H1 (cell line): ENCODE results near the gene TGM5. TPM values are rescaled to one million over a fixed set of nuclear protein-coding genes. Genes with fewer than 3 reads are reported as not detected.

Experiments used
- CTCF ChIA-PET: fragments of 300-600 bp; sonication (Branson Sonifier 250); formaldehyde crosslinking; loops from one replicate; lab custom pipeline; 2021; ENCODE audit not compliant: partially characterized antibody; lab: Charles Lee
- POLR2A ChIA-PET: fragments of 300-600 bp; sonication (Branson Sonifier 250); formaldehyde crosslinking; loops from one replicate; lab custom pipeline; 2021; ENCODE audit warnings: inconsistent platforms; ENCODE audit not compliant: partially characterized antibody; lab: Charles Lee
- DNase-seq, 2 experiments: peaks; one replicate each; pipeline versions ENCODE4 v3.0.0 to v3.0.0-alpha.2; 2010 to 2022; ENCODE audit warnings: low spot score in 2 of 2, low read depth in 1 of 2, mixed read lengths in 1 of 2
- FAIRE-seq: peaks from 2 replicates; lab custom pipeline; 2011; peaks lifted over from hg19 to GRCh38; lab: Jason Lieb, UNC
- H2AFZ ChIP-seq: 2 replicates; pipeline ENCODE4 v1.8.1; 2012; ENCODE audit warnings: low read length, inconsistent platforms
- H2AK5ac ChIP-seq: 2 replicates; pipeline ENCODE4 v1.6.1; 2013; ENCODE audit warnings: low read depth, low read length
- H2BK120ac ChIP-seq: replicated peaks from 2 replicates; pipeline ENCODE3; 2013; ENCODE audit warnings: low read depth, low read length, inconsistent platforms
- H2BK12ac ChIP-seq: 2 replicates; pipeline ENCODE4 v1.6.1; 2013; ENCODE audit warnings: low read depth, low read length
- H2BK15ac ChIP-seq: 2 replicates; pipeline ENCODE4 v1.6.1; 2013; ENCODE audit warnings: low read length
- H2BK20ac ChIP-seq: 2 replicates; pipeline ENCODE4 v1.6.1; 2013; ENCODE audit warnings: low read length
- H2BK5ac ChIP-seq: 2 replicates; pipeline ENCODE4 v1.6.1; 2013; ENCODE audit warnings: low read depth, low read length
- H3K14ac ChIP-seq: 2 replicates; pipeline ENCODE4 v1.6.1; 2013; ENCODE audit warnings: inconsistent platforms; ENCODE audit not compliant: insufficient read length
- H3K18ac ChIP-seq: 2 replicates; pipeline ENCODE4 v1.6.1; 2013; ENCODE audit warnings: low read length; ENCODE audit errors: extremely low read depth
- H3K23ac ChIP-seq: 2 replicates; pipeline ENCODE4 v1.6.1; 2013; ENCODE audit warnings: inconsistent platforms; ENCODE audit not compliant: insufficient read length
- H3K23me2 ChIP-seq: 2 replicates; pipeline ENCODE4 v1.6.1; 2013; ENCODE audit warnings: low read depth, low read length
- H3K27ac ChIP-seq: 2 replicates; pipeline ENCODE4 v1.6.1; 2011; ENCODE audit warnings: low read depth, low read length, inconsistent platforms
- H3K27me3 ChIP-seq, 4 experiments: replicated peaks in 1 of 4; 1 replicate in 1 of 4; 2 replicates in 3 of 4; pipeline versions ENCODE4 v1.6.1 to v1.8.1; 2011 to 2013; ENCODE audit warnings: low read length in 3 of 4, mild to moderate bottlenecking in 3 of 4, inconsistent platforms in 2 of 4, mixed read lengths in 2 of 4, moderate library complexity in 1 of 4; ENCODE audit not compliant: control insufficient read depth in 3 of 4, insufficient read depth in 3 of 4; ENCODE audit errors: extremely low read depth in 1 of 4
- H3K36me3 ChIP-seq, 4 experiments: 2 replicates each; pipeline versions ENCODE4 v1.6.1 to v1.8.1; 2011 to 2013; ENCODE audit warnings: mild to moderate bottlenecking in 4 of 4, low read length in 3 of 4, moderate library complexity in 2 of 4, control low read depth in 1 of 4, inconsistent platforms in 1 of 4; ENCODE audit not compliant: insufficient read depth in 4 of 4, control insufficient read depth in 2 of 4
- H3K4ac ChIP-seq: replicated peaks from 2 replicates; pipeline ENCODE3; 2013; ENCODE audit warnings: low read length, low read depth, mixed read lengths, inconsistent platforms; ENCODE audit not compliant: insufficient read length
- H3K4me1 ChIP-seq, 4 experiments: replicated peaks in 1 of 4; 1 replicate in 1 of 4; 2 replicates in 3 of 4; pipeline versions ENCODE4 v1.6.1 to v1.8.1; 2011 to 2013; ENCODE audit warnings: low read length in 3 of 4, inconsistent platforms in 2 of 4, mixed read lengths in 1 of 4; ENCODE audit not compliant: insufficient read depth in 4 of 4, control insufficient read depth in 3 of 4
- H3K4me2 ChIP-seq, 2 experiments: 2 replicates each; pipeline versions ENCODE4 v1.6.1 to v1.8.1; 2011 to 2013; ENCODE audit warnings: low read depth in 2 of 2, low read length in 2 of 2, control low read depth in 1 of 2, inconsistent platforms in 1 of 2, mild to moderate bottlenecking in 1 of 2; ENCODE audit not compliant: insufficient read depth in 1 of 2
- H3K4me3 ChIP-seq, 4 experiments: fragments of 200-600, 300-600 bp in 1 of 4; sonication (generic), shearing (Covaris generic), sonication (Bioruptor Twin) in 1 of 4; 2 replicates each; pipeline versions ENCODE4 v1.5.1 to v1.8.1; 2011 to 2016; ENCODE audit warnings: low read length in 4 of 4, low read depth in 3 of 4, control low read depth in 2 of 4, inconsistent platforms in 2 of 4, mild to moderate bottlenecking in 2 of 4, mixed read lengths in 1 of 4, moderate library complexity in 1 of 4; ENCODE audit not compliant: insufficient read depth in 2 of 4; ENCODE audit errors: extremely low read depth in 1 of 4
- H3K56ac ChIP-seq: replicated peaks from 2 replicates; pipeline ENCODE3; 2013; ENCODE audit warnings: low read depth, mild to moderate bottlenecking, mixed read lengths, low read length, inconsistent platforms; ENCODE audit not compliant: insufficient read length
- H3K79me1 ChIP-seq: 2 replicates; pipeline ENCODE4 v1.6.1; 2013; ENCODE audit warnings: low read depth, low read length, control low read depth
- H3K79me2 ChIP-seq, 2 experiments: 2 replicates each; pipeline versions ENCODE4 v1.6.1 to v1.8.1; 2012 to 2013; ENCODE audit warnings: low read length in 2 of 2, mild to moderate bottlenecking in 2 of 2, inconsistent platforms in 1 of 2; ENCODE audit not compliant: insufficient read depth in 2 of 2, control insufficient read depth in 1 of 2
- H3K9ac ChIP-seq, 4 experiments: replicated peaks in 1 of 4; 1 replicate in 1 of 4; 2 replicates in 3 of 4; pipeline versions ENCODE4 v1.6.1 to v1.8.1; 2011 to 2013; ENCODE audit warnings: low read depth in 3 of 4, low read length in 3 of 4, control low read depth in 2 of 4, mild to moderate bottlenecking in 2 of 4, moderate library complexity in 2 of 4, inconsistent platforms in 1 of 4; ENCODE audit errors: extremely low read depth in 1 of 4
- H3K9me3 ChIP-seq, 2 experiments: 2 replicates each; pipeline versions ENCODE4 v1.6.1 to v1.8.1; 2012 to 2013; ENCODE audit warnings: mild to moderate bottlenecking in 2 of 2, moderate library complexity in 2 of 2, control low read depth in 1 of 2, inconsistent platforms in 1 of 2, low read depth in 1 of 2, low read length in 1 of 2, mixed read lengths in 1 of 2; ENCODE audit not compliant: insufficient read depth in 2 of 2
- H4K20me1 ChIP-seq, 2 experiments: replicated peaks in 1 of 2; 2 replicates each; pipeline versions ENCODE3 to v1.8.1; 2011 to 2013; ENCODE audit warnings: inconsistent platforms in 2 of 2, low read length in 2 of 2, mild to moderate bottlenecking in 1 of 2; ENCODE audit not compliant: insufficient read depth in 2 of 2, control insufficient read depth in 1 of 2
- H4K5ac ChIP-seq: 2 replicates; pipeline ENCODE4 v1.6.1; 2013; ENCODE audit warnings: low read length, low read depth, mixed read lengths, inconsistent platforms; ENCODE audit not compliant: insufficient read length
- H4K8ac ChIP-seq: 2 replicates; pipeline ENCODE4 v1.8.0; 2013; ENCODE audit warnings: mild to moderate bottlenecking, moderate library complexity, low read length, inconsistent platforms; ENCODE audit not compliant: insufficient read depth; ENCODE audit errors: extremely low read depth
- H4K91ac ChIP-seq: replicated peaks from 2 replicates; pipeline ENCODE3; 2013; ENCODE audit warnings: low read length, mixed read lengths, inconsistent platforms; ENCODE audit not compliant: insufficient read length
- BCL11A ChIP-seq, 2 experiments: IDR thresholded peaks; one replicate each; pipeline ENCODE4 v1.6.1; 2011; ENCODE audit warnings: low read depth in 2 of 2, low read length in 2 of 2, mild to moderate bottlenecking in 2 of 2
- CHD1 ChIP-seq: IDR thresholded peaks from 2 replicates; pipeline ENCODE4 v1.6.1; 2012; ENCODE audit warnings: low read depth, low read length, improper control_type of control experiment
- FOSL1 ChIP-seq: IDR thresholded peaks from 2 replicates; pipeline ENCODE4 v1.6.1; 2011; ENCODE audit warnings: mild to moderate bottlenecking, low read depth, low read length, moderate library complexity; ENCODE audit not compliant: insufficient read depth
- SIRT6 ChIP-seq: IDR thresholded peaks from one replicate; pipeline ENCODE4 v1.7.1; 2012; ENCODE audit warnings: low read length, inconsistent platforms
- WGBS, 2 experiments: shearing (Covaris generic) in 1 of 2; methylation state at CpG; one replicate each; pipeline versions ENCODE4 v1.1.6 to v1.1.7; 2013 to 2015; ENCODE audit warnings: low lambda C conversion rate in 2 of 2, mixed read lengths in 2 of 2, inconsistent platforms in 1 of 2, low coverage in 1 of 2, missing lambda C conversion rate in 1 of 2; ENCODE audit not compliant: insufficient replicate concordance in 2 of 2, insufficient coverage in 1 of 2, insufficient read length in 1 of 2; ENCODE audit errors: extremely low coverage in 1 of 2, missing lambda C conversion rate in 1 of 2; 5-methylcytosine and 5-hydroxymethylcytosine counted together
- polyA plus RNA-seq, 7 experiments: library from polyadenylated mRNA; depleted of rRNA in 3 of 7; stranded (reverse) in 5 of 7; unstranded in 2 of 7; fragments of >200 nt in 5 of 7; fragments of 200-250 nt in 2 of 7; gene quantifications; 1 replicate in 5 of 7; 2 replicates in 1 of 7; 4 replicates in 1 of 7; pipeline versions ENCODE4 v1.2.1 to v1.2.3, GENCODE V29; 2011 to 2013; ENCODE audit warnings: missing spikeins in 2 of 7, mixed read lengths in 2 of 7
- total RNA-seq: library from RNA; stranded (reverse); fragmentation: NEBNext Ultra II Directional; extraction: Animal tissue kit (Norgen Biotek cat#: 25700); gene quantifications from 2 replicates; pipeline ENCODE4 v1.2.1, GENCODE V29; 2021

Gene TGM5
- total and polyA plus RNA-seq, 2 of the 8 experiments (the other 6 are each of a cell fraction or from before 2014, with no cell fraction given): not detected

GRCh38 chr15:43229977-43230376 lies 36.8 kb downstream of the TGM5 start:
- H3K4ac ChIP-seq: no peak overlapping the region
- H2BK12ac ChIP-seq: no peak overlapping the region
- H3K23ac ChIP-seq: no peak overlapping the region
- no peak overlapping the region for H3K56ac ChIP-seq
- H3K4me3 ChIP-seq: no peak overlapping the region
- H3K18ac ChIP-seq: no peak overlapping the region
- no peak overlapping the region for H2AFZ ChIP-seq
- H4K20me1 ChIP-seq: no peaks in the 10 kb centered on the region
- WGBS, 2 experiments: 84% methylated on average over 5 of the region's 5 CpGs; no CpG with 5 or more reads in 1 of the 2 experiments
- no peak overlapping the region for H4K8ac ChIP-seq
- H2BK5ac ChIP-seq: no peak overlapping the region
- H2BK120ac ChIP-seq: no peak overlapping the region
- no peak for DNase-seq
- no peak for FAIRE-seq
- no peak overlapping the region for H2AK5ac ChIP-seq
- no peaks in the 10 kb centered on the region for H3K36me3 ChIP-seq
- H3K9me3 ChIP-seq: no peaks in the 10 kb centered on the region
- no peak overlapping the region for H2BK20ac ChIP-seq
- H3K9ac ChIP-seq: no peak overlapping the region
- H3K79me1 ChIP-seq: no peaks in the 10 kb centered on the region
- H3K27me3 ChIP-seq: no peaks in the 10 kb centered on the region
- no peak overlapping the region for H3K27ac ChIP-seq
- ChIA-PET POLR2A (no interaction called here), CTCF (interaction anchor here (0.7 to 9.7 kb wide), 8 partner anchors 11 to 55 kb away, joined by 3 to 178 read pairs (median 7); no protein-coding TSS in a partner anchor)
- H3K23me2 ChIP-seq: no peaks in the 10 kb centered on the region
- H3K14ac ChIP-seq: no peak overlapping the region
- no peaks in the 10 kb centered on the region for H3K4me1 ChIP-seq
- H4K5ac ChIP-seq: no peak overlapping the region
- H2BK15ac ChIP-seq: no peak overlapping the region
- H3K79me2 ChIP-seq: no peaks in the 10 kb centered on the region
- no peak overlapping the region for H4K91ac ChIP-seq
- no peak overlapping the region for H3K4me2 ChIP-seq
- no peak for TF ChIP-seq SIRT6
- no peak for TF ChIP-seq CHD1
- TF ChIP-seq BCL11A (IDR thresholded peaks at IDR 0.05; ENCODE audit: low read depth in 2 of 2, low read length in 2 of 2): no peak
- TF ChIP-seq FOSL1: no peak
